GM18868 (cell line): ENCODE results near the gene PRKCSH.

ENCODE experiments used
- ATAC-seq: cut with Tn5 transposase; IDR thresholded peaks from one replicate; pipeline ENCODE4 v1.9.1; 2021; ENCODE audit warnings: mild to moderate bottlenecking, moderate library complexity; ENCODE audit not compliant: unreplicated experiment

The PRKCSH gene

GRCh38 chr19:11495885-11496284 is 60.5 kb downstream of the PRKCSH start:
- no peak for ATAC-seq

DNA sequence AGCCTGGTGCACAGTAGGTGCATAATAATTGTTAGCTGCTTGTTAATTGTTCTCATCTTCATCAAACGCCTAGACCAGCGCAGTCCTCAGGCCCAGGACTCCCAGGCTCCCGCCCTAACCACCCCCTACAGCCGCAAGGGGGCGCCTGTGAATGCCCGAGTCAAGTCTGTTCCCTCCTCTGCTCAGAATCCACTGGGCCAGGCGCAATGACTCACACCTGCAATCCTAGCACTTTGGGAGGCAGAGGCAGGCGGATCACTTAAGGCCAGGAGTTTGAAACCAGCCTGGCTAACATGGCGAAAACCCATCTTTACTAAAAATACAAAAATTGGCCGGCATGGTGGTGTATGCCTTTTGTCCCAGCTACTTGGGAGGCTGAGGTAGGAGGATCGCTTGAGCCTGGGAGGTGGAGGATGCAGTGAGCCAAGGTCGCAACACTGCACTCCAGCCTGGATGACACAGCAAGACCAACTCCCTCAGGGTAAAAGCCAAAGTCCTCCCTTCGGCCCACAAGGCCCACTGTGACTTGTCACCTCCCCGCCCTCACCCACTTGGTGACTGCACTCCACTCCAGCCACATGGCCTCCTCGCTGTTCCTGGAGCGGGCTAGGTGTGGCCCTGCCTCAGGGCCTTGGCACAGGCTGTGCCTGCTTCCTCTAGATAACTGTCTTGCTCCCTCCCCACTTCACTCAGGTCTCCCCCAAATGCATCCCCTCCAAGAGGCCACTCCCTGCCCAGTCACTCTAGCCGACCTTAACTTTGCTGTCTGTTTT is 61.1 kb downstream of the PRKCSH start:
- no peak for ATAC-seq

GRCh38 chr19:11499220-11499726 is 63.8 kb downstream of the PRKCSH start:
- no peak for ATAC-seq

DNA sequence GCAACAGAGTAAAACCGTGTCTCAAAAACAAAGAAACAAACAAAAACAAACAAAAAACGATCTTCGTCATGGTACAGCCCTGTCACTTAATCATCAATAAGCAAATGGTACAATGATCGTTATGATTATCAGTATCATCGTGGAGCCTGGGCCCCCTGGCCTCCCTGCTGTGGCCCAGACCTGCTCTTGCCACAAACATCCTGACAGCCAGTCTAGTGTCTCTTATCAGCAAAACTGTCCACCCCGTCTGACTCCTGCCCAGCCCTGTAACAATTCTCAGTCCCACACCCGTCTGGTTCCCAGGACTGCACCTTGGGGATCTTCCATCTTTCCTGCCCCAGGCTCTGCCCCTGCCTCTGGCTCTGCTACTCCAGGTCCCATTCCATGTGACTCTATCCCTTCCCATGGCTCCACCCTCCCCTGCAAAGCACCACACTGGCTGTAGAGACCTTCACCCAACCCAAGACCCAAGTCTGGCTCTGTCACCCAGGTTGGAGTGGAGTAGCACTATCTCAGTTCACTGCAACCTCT is 64.5 kb downstream of the PRKCSH start:
- ATAC-seq: no peak
